Activated CD4-positive, alpha-beta T cell treated with anti-CD3 and anti-CD28 coated beads, Interleukin-2, Interleukin-6, amounts not matched to agents 100 ng/mL and 50 ng/mL, durations not matched to agents 16 hours and 8 hours (primary cell): Measurements from ENCODE around the gene NKG7.
"Not testable (repeated sequence)": the region's sequence is repeated elsewhere in the genome, so short reads cannot be mapped to it uniquely, and the experiment has no call there.

Experiments
- DNase-seq: peaks from one replicate; pipeline ENCODE4 v3.0.0-alpha.2; 2020

NKG7 gene, protein sequence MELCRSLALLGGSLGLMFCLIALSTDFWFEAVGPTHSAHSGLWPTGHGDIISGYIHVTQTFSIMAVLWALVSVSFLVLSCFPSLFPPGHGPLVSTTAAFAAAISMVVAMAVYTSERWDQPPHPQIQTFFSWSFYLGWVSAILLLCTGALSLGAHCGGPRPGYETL

DNA sequence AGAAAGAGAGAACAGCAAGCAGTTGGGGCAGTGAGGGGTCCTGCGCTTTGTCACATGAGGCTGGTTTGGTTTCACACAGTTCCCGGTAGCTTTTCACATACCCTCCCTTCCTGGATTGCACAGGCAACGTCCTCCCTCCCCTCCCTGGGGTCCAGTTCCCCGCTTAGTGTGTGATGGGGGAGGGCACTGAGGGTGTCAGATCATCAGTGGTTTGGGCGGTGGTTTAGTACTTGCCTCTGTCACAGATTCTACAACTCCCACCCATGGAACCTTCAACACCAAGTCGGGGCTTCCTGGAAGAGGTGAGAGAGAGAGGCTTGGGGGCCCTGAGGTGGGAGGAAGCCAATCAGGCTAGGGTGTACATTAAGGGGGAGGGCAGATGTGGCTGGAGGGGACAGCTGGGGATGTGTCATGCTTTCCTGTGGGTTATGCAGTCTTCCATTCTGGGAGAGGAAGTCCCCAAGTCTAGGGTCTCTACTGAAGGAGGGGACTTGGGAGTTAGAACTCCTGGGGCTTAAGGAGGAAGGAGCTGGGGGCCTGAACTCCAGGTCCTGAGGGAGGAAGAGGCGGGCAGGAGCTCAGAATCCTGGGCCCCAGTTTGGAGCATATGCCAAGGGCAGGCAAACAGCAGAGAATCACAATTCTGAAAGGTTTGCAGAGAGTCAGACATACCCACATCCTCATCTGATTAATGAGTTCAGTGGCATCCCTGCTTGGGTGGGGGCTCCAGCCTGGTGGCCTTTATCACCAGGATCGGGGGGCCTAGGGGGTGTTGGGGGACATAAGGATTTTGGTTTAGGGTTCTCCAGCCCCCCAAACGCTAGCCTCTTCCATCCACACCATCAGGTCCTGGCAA lies at the start of gene NKG7:
TSS of gene NKG7 (minus strand) at position 6 of the 856 bp plus-strand sequence. CDS start 119 bp downstream, outside the sequence.
- peak; percentile 94 for DNase-seq

DNA sequence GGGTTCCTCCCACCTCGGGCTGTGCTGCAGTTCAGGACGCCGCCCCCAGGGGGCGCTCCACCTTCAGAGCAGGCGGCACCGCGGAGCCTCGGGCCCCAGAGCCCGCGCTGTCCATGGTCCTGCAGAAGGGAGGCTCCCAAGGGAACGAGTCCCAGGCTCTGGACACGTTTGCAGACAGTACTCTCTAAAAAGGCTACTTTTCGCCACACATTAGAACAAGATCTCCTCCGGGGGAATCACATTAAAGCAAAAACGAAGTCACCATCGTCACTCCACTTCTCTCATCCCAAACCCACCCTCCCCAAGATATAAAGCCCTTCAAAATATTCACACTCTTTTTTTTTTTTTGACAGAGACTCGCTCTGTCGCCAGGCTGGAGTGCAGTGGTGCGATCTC lies 49.6 kb upstream of the NKG7 start:
- peak; percentile 93 for DNase-seq

DNA sequence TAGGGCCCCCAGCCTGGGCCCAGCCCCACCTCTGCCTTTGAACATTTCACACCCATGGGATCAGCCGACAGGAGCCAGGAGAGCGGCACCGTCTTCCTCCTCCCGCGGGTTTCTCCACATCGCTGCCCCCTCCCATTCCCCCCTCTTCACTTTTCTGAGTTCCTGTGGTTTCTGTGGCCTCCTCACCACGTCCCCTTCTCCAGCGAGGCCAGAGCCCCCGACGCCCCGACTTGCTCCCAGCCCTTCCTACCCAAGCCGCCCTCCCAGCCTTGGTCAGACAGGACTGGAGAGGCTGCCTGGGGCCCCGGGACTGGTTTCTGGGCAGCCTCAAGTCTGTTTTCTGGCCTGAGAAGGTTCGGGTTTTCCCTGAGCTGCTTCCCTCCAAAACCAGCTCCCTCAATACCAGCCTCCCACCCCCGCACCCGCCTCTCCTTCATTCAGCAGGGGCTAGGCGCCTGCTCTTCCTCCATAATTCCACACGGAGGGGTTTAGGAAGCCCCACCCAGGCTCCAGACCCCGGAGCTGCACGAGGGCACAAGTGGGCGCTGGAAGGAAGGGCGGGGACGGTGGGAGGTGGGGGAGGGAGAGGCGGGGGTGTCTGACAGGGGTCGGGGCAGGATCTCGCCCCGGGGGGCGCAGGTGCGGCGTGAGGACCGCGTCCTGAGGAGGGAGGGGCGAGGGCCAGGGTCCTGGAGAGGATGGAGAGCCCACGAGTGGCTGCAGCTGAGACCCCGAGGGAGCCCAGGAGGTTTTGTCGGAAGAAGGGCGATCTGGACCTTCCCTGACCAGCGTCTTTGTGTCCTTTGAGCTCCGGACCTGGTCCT lies 49.0 kb upstream of the NKG7 start:
- no peak for DNase-seq

DNA sequence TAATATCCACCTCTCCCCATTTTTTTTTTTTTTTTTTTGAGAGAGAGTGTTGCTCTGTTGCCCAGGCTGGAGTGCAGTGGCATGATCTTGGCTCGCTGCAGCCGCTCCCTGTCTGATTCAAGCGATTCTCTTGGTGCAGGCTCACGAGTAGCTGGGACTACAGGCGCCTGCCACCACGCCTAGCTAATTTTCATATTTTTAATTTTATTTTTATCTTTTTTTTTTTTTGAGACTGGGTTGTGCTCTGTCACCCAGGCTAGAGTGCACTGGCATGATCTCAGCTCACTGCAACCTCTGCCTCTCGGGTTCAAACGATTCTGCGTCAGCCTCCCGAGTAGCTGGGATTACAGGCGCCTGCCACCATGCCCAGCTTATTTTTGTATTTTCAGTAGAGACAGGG lies 48.1 kb upstream of the NKG7 start:
- DNase-seq: not testable (repeated sequence)

DNA sequence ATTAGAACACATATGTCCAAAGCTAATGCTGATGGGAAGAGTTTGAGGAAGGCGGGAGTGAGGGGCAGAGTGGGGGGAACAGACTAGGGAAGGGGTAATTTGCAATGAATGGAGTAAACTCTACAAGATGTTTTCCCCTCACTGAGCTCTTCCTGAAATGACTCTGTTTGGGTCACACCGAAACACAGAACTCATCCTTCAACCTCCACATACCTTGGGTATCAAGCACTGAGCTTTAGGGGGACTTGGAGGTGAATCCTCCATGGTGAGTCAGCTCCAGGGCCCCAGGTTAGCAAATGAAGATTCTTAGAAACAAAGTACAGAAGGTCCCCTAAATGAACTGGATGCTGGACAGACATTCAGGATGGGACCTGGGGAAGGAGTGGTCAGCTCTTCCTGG lies 46.3 kb upstream of the NKG7 start:
- no peak for DNase-seq

DNA sequence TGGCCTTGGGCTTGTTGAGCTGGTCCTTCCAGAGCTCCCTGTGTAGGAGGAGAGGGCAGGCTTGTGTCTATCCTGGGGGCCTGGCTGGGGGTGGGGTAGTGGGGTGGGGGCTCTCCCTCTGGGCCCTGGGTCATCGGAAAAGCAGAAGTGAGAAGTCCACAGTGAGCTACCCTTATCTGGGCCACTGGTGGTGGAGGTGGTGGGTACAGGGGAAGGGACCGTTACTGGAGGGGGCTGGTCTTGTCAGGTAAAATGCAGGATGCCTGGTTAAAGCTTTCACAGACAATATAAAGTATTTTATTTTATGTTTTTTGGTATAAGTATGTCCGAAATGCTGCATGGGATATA lies 45.3 kb upstream of the NKG7 start:
- no peak for DNase-seq

DNA sequence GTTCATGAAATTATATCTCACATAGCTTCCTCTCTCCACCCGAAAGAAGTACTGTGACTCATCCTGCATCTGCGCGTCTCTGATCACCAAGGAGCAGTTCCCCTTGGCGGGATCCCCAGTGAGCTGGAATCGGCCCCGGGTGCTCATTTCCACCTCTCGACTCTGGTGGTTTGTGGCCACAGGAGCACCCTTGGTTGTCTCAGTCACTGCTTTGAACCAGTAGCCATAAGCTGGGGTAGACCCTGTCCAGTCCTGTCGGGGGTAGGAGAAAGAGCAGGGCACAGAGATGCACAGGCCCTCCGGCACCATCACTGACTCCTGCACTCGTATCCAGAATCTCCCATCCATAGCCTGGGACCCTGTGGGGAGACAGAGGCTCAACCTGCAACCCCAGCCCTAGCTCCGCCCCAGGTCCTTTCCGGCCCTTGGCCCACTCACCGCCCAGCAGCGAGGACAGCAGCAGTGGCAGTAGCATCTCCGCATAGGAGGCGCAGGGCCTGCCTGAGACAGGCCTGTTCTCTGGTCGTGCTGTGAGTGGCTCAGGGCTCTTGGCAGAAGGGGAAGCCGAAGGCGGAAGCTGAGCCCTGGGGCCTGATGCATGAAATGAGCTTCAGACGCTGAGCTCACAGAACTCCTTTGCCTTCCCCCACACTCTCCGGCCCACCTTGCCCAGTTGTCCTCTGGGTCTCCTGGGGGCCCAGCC lies 44.8 kb upstream of the NKG7 start, which contains the start of gene SIGLEC10:
TSS of gene SIGLEC10 (minus strand) at position 536 of the 703 bp plus-strand sequence. CDS start at position 475, 61 bp downstream.
- DNase-seq: peak; percentile 45

DNA sequence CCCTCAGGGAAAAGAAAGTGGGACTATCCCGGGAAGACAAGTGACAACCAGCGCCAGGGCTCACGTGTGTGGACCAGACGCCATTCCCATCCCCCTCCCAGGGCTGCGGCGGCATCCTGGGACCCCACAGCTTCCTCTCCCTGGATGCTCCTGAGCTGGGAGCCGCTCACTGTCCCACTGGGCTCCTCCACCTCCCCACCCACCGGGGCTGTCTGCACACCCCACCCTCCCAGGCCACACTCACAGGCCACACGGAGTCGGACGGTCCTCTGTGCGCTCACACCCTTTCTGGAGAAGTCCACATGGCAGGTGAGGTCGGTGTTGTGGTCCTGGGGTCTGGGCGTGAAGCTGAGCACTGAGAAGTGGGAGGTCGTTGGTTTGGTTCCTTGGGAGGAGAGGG lies 44.0 kb upstream of the NKG7 start:
- DNase-seq: not testable (repeated sequence)

DNA sequence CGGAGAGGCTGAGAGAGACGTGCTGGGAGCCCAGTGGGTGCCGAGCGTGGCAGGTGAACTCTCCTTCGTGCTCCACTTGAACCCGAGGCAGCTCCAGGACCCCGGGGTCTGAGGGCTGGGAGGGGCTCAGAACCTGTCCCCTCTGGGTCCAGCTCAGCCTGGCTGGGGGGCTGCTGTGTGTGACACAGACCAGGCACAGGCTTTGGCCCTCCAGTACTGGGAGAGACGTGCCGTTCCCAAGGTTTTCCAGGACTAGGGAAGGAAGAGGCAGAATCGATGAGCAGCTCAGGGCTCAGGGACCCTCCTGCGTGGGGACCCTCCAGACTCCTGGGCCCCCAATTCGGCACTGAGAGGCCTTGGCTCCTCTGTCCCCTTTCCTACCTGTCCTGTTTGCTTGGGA lies 42.7 kb upstream of the NKG7 start:
- no peak for DNase-seq

DNA sequence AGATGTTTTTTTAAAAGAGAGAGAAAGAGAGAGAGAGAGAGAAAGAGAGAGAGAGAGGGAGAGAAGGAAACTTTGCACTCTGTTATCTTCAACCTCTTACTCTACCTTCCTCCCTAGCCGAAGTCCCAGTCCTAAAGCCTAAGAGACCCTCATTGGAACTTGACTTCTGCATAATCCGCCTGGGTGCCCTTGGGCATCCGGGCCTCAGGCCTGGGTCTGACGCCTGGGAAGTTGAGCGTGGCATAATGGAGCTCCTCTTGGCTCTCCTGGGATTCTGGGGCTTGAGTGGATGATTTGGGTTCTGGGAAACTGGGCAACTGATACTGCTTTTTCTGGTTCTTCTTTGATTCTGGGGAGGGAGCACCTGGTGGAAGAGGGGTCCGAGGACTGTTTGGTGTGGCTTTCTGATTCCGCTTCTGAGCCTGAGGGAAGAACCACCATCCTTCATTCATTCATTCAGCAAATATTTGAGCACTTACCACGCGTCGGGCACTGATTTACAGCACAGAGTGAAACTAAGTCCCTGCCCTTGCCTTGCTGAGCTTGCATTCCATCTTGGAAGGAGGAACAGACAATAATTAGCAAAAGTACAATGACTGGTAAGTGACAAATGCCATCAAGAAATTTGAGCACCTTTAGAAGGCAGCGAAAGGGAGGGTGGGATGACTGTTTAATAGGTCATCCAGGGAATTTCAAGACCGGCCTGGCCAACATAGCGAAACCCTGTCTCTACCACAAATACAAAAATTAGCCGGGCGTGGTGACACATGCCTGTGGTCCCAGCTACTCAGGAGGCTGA lies 38.7 kb upstream of the NKG7 start:
- no peak for DNase-seq

DNA sequence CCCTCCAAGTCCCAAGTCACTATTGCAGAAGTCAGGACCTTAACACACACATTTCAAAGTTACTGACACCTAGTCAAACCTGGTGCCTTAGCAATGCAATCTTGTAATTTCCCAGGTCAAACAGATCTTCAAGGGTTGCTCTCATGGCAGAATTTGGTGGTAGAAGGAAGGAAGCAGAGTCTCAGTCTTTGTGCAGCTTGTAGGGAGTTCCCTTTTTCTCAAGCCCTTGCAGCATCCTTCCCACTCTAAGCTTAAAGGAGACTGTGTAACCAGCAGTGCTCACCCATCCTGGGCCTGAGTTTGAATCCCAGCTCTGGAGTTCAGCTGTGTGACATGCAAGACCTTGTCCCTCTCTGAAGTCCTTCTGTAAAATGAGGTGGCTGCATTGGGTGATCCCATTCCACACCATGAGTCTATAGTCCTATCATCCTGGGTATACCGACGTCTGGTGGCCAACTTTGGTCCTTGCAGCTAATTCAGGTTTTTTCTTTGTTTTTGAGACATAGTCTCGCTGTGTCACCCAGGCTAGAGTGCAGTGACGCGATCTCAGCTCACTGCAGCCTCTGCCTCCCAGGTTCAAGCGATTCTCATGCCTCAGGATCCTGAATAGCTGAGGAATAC lies 35.2 kb upstream of the NKG7 start:
- DNase-seq: peak; percentile 32

DNA sequence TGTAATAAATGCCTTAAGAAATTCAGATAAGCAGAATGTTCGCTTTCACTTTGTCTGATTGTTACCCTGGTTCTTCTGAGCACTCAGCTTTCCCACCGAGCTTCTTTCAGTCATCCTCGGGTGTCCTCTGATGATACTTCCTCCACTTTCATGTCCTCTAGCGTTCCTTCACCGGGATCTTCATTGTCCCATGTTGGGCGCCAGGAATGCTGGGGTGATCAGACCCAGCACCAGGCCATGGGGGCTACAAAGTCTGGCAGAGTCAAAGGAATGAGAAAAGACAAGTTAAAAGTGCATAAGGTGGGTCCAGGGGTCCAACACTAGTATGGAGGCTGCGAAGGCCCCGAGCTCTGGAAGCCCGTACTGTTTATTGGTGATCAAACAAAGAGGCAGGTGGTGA lies 29.7 kb upstream of the NKG7 start:
- DNase-seq: no peak

DNA sequence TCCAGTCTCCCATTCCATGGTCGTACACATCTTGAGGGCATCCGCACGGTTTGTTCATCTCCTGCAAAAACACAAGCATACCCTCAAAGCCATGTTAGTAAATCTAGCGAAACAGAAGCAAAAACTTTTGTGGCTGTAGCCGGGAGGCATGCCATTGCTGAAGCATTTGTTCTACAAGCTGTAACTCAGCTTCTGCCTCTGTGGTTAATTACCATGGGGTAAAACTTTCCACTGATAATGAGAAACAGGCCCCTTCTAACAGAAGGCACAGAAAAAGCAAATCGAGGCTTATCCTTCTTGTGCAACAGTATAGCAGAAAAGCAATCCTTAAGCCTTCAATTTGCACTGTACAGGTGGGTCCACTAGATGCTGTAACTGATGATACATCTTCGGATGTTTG lies 27.5 kb upstream of the NKG7 start:
- DNase-seq: not testable (repeated sequence)

DNA sequence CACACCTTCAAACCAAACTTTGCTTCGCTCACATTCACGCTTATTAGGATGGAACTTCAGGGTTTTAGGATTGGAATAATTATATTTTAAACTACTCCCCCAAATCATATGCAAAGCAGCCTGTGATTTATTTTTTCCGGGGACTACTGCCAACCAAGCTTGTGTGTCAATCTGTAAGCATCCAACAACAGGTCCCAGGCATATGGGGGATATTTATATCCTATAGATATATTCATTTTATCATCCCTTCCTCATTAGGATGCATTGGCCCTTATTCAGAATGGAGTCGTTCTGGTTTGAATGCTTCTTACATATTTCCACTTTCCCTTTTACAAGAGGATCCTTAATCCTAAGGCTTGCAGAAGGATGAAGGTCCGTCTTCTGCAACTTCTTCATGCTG lies 26.8 kb upstream of the NKG7 start:
- no peak for DNase-seq

DNA sequence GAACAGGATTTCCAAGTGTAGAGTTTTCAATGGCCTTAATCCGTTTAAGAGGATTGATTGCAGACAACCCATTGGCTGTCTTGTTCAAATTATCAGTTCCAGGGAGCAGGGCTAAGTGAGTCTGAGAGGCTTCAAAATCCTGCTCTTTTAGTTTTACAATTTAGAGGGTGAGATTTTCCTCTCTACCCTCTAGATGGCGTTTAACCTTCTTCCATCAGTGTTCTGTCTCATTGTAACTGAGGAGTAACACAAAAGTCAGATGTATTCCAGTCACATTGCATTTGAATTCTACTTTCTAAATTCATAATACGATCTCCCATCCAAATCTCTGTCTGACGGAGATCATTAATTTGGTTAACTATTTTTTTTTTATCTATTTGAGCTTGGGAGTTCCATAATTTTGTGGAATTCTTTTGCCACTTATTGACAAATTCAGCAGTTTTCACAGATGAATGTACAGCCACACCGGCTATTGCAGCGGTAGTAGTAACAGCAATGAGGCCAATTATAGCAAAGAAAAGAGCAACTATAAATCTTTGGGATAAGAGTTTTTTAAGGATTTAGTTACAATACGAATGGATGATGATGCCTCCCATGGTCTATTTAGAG lies 25.7 kb upstream of the NKG7 start:
- peak; percentile 57 for DNase-seq

DNA sequence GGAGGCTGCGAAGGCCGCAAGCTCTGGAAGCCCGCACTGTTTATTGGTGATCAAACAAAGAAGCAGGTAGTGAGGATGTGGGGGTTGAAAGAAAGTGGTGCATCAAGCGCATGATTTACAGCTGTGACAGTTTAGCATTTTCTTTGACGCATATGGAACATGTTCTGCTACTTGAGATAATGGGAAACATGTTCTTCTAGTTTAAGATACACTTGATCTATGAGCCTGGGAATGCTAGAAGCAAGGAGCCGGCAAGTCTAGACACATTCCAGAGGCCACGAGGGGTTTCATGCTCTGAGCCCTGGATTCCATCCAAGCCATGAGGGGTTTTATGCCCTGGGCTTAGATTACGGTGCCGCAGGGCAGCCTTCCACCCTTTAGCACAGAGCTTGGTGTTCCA lies 25.0 kb upstream of the NKG7 start:
- DNase-seq: not testable (repeated sequence)

DNA sequence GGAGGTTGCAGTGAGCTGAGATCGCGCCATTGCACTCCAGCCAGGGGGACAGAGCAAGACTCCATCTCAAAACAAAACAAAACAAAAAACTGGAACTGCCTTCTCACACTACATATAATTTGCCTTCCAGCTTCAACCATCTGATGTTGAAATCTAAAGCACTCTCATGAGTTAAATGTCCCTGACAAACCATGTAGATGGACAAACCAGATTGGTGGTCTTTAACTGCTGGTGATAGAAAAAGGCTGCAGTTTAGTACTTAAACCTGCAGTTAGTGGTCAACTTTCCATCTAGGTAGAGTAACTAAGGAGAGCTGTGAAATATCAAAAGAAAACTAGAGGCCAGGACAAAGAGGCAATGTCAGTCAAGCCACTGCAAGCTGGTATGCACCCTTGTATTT lies 23.7 kb upstream of the NKG7 start:
- DNase-seq: no peak

DNA sequence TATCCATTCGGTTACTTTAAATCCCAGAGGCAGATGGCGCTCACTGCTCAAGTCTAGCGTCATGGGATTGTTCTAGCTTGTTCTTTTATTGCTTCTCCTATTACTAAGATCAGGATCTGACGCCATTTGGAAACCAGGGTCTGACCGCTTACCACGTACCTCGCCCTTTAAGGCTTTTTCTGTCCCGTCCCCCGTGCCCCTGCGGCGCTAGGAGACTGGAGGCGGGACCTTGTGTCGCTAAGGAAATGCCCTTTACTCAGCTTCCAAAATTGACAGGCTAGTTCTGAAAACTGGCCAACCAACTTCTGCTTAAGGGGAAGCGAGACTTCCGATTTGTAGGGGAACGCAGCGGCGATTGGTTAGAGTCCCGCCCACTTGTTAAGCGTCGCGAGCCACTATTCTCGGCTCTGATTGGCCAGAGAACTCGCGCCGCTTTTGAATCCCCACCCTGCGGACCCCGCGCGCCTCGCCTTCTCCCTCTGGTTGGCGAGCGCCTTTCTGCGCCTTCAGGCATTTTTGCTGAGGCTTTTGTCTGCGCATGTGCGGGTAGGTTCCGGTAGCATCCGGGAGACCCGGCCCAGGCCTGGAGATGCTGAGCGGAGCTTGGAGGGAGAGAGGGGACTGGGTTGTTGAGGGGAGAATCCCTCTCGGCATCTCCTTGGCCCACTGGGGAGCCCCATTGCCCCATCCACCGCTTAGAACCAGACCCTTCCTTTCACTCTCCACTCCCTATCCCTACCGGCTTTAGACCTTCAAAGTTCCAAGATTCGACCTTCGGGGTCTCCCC lies 21.8 kb upstream of the NKG7 start:
- DNase-seq: peak; percentile 99

DNA sequence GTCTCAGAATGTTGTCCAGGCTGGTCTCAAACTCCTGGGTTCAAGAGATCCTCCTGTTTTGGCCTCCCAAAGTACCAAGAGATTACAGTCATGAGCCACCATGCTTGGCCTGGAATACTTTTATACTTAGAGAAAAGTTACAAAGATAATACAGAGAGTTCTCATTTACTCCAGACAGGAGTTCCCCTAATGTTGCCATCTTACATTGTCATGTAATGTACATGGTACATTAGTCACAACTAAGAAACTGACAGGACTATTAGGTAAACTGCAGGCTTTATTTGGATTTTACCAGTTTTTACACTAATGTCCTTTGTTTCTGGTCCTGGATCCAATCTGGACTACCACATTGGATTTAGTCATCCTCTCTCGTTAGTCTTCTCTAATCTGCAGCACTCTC lies 20.2 kb upstream of the NKG7 start:
- DNase-seq: no peak

DNA sequence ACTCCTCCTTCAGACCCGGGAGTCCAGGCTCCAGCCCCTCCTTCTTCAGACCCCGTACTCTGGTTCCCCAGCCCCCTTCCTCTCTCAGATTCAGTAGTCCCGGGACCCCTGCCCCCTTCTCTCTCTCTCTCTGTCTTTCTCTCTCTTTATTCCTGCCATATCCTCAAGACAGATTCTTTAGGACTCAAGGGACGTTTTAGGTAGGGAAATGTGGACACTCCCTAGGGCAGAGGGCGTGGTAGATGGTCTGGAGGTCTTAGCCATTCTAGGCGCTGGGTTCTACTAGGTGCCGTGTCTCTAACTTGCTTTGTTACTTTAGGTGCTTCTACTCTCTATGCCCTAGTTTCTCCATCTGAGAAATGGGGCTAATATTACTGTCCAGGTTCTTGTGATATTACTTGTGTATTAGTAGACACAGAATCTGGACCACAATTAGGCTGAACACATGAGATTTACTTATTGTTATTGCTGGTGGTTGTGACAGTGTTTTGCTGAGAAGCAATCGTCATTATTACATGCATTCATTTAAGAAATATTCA lies 18.7 kb upstream of the NKG7 start:
- DNase-seq: no peak
